Neural cell (in vitro differentiated cells): Measurements from ENCODE around the gene KLHDC8A.
"Not testable (repeated sequence)": the region's sequence is repeated elsewhere in the genome, so short reads cannot be mapped to it uniquely, and the experiment has no call there.

ENCODE experiments used
- CTCF ChIP-seq: fragments of 450-650 bp; IDR thresholded peaks from 2 replicates; pipeline ENCODE4 v1.5.1; 2014; ENCODE audit warnings: antibody characterized with exemption, mild to moderate bottlenecking, moderate library complexity; ENCODE audit not compliant: poor library complexity, severe bottlenecking
- EZH2 ChIP-seq: fragments of 200-600, 300-800 bp; shearing (Covaris generic), sonication (generic); IDR thresholded peaks from 2 replicates; pipeline ENCODE4 v1.6.1; 2014; ENCODE audit warnings: antibody characterized with exemption, low read length, borderline replicate concordance, mild to moderate bottlenecking; ENCODE audit not compliant: insufficient read depth, poor library complexity, severe bottlenecking
- POLR2AphosphoS5 ChIP-seq: IDR thresholded peaks from 2 replicates; pipeline ENCODE4 v1.6.1; 2012

GRCh38 chr1:205382990-205383389 is 26.3 kb upstream of the KLHDC8A start:
- not testable (repeated sequence) for TF ChIP-seq CTCF, EZH2, POLR2AphosphoS5
